ENCODE measurements around the gene RHOBTB3. TPM values are rescaled to one million over a fixed set of nuclear protein-coding genes. Genes with fewer than 3 reads are reported as not detected.

RHOBTB3 gene
- total RNA-seq, 1 donor: 23.3 TPM

GRCh38 chr5:95734906-95735305 is 3.8 kb downstream of the RHOBTB3 start:
- peaks cover 13% of the 10 kb centered on the region for H3K27me3 ChIP-seq (ENCODE audit: insufficient read depth, low read length)
- H3K4me1 ChIP-seq (ENCODE audit: insufficient read depth, low read length): peaks cover 21% of the 10 kb centered on the region
- no peak overlapping the region for H3K4me3 ChIP-seq (ENCODE audit: low read length)
- no peaks in the 10 kb centered on the region for H3K9me3 ChIP-seq (ENCODE audit: low read depth, low read length)

DNA sequence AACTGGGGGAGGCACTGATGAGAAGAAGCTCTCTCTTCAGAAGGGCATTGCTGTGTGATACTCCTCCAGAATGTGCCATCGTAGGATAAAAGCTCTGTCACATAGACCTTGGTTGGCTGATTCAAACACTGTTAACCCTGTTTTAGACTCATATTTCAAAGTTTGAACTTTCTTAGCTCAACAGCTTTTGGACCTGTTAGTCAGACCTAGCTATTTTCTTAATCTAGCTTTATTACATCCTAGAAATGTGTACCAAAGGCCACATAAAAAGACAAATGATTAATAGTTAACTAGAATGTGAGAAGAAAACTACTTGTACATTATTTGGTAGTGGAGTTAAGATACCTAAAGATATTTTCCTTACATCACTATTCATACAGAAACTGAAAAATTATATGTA is 4.3 kb downstream of the RHOBTB3 start:
- H3K27me3 ChIP-seq (ENCODE audit: insufficient read depth, low read length): peaks cover 13% of the 10 kb centered on the region
- H3K9me3 ChIP-seq (ENCODE audit: low read depth, low read length): no peaks in the 10 kb centered on the region
- H3K4me3 ChIP-seq (ENCODE audit: low read length): no peak overlapping the region
- H3K4me1 ChIP-seq (ENCODE audit: insufficient read depth, low read length): peaks cover 21% of the 10 kb centered on the region

DNA sequence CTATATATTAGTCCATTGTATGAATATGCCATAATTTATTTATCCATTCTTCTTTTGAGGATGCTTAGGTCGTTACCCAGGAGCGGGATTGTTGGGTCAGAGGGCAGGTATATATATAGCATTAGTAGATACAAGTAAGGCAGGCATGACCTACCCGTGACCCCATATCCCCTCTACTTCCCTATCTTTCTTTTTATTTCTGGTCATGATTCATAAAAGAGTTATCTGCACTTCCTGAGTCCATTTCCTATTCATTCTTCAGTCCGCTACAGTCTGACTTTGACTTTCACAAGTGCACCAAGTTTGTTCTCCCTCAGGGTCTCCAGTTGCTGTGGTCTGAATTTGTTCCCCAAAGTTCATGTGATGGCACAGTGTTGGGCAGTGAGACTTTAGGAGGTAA is 6.9 kb downstream of the RHOBTB3 start:
- no peaks in the 10 kb centered on the region for H3K9me3 ChIP-seq (ENCODE audit: low read depth, low read length)
- peaks cover 15% of the 10 kb centered on the region for H3K4me1 ChIP-seq (ENCODE audit: insufficient read depth, low read length)
- H3K27me3 ChIP-seq (ENCODE audit: insufficient read depth, low read length): peaks cover 4% of the 10 kb centered on the region
- H3K4me3 ChIP-seq (ENCODE audit: low read length): no peak overlapping the region

DNA sequence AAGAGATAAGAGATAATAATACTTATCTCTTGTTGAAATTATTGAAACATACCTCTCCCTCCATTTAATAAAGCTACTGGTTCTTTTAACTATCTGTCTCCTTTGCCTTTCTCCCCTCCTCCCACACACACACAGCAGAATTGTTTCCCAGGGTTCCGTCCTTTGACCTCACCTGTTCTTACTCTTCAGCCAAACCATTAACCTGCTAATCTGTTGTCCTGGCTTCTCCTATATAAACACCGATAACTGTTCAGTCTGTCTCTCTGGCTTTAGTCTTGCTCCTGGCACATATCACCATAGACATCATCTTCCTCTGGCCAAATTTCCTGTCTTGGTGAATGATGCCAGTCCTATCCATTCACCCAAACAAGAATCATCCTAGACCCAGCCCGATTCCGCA is 7.7 kb downstream of the RHOBTB3 start:
- Histone ChIP-seq H3K27me3 (ENCODE audit: insufficient read depth, low read length) (peaks cover 4% of the 10 kb centered on the region), H3K4me1 (ENCODE audit: insufficient read depth, low read length) (peaks cover 15% of the 10 kb centered on the region), H3K9me3 (ENCODE audit: low read depth, low read length) (no peaks in the 10 kb centered on the region), H3K4me3 (ENCODE audit: low read length) (no peak overlapping the region)

DNA sequence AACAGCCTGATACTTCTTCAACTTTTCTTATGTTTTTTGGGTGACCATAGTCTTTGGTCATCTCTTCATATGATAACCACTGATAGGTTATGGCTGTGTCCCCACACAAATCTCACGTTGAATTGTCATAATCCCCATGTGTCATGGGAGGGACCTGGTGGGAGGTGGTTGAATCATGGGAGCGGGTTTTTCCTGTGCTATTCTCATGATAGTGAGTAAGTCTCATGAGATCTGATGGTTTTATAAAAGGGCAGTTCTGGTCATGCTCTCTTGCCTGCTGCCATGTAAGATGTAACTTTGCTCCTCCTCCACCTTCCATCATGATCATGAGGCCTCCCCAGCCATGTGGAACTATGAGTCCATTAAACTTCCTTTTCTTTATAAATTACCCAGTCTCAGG is 8.7 kb downstream of the RHOBTB3 start:
- no peaks in the 10 kb centered on the region for H3K9me3 ChIP-seq (ENCODE audit: low read depth, low read length)
- peaks cover 15% of the 10 kb centered on the region for H3K4me1 ChIP-seq (ENCODE audit: insufficient read depth, low read length)
- peaks cover 3% of the 10 kb centered on the region for H3K27me3 ChIP-seq (ENCODE audit: insufficient read depth, low read length)
- H3K4me3 ChIP-seq (ENCODE audit: low read length): no peak overlapping the region

GRCh38 chr5:95741458-95741857 is 10.3 kb downstream of the RHOBTB3 start:
- Histone ChIP-seq H3K27me3 (ENCODE audit: insufficient read depth, low read length) (no peaks in the 10 kb centered on the region), H3K4me3 (ENCODE audit: low read length) (no peak overlapping the region), H3K9me3 (ENCODE audit: low read depth, low read length) (no peaks in the 10 kb centered on the region), H3K4me1 (ENCODE audit: insufficient read depth, low read length) (peaks cover 15% of the 10 kb centered on the region)

- H3K9me3 ChIP-seq (ENCODE audit: low read depth, low read length): no peaks in the 10 kb centered on the region
- H3K4me1 ChIP-seq (ENCODE audit: insufficient read depth, low read length): peaks cover 4% of the 10 kb centered on the region
- no peaks in the 10 kb centered on the region for H3K27me3 ChIP-seq (ENCODE audit: insufficient read depth, low read length)
These were observed 12.1 kb downstream of the RHOBTB3 start for GRCh38 chr5:95743232-95743631.

DNA sequence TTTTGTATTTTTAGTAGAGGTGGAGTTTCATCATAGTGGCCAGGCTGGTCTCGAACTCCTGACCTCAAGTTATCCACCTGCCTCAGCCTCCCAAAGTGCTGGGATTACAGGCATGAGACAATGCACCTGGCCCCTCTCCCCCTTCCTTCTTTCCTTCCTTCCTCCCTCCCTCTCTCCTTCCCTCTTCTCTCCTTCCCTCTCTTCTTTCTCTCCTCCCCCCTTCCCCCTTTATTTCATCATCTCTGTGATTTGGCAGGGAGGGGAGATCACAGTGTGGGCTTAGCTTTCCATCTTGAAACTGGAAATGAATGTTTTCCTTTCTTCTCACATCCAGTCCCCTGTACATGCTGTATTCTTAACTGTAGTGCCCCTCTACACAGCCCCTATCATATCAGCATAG is 12.7 kb downstream of the RHOBTB3 start:
- no peaks in the 10 kb centered on the region for H3K4me1 ChIP-seq (ENCODE audit: insufficient read depth, low read length)
- no peaks in the 10 kb centered on the region for H3K9me3 ChIP-seq (ENCODE audit: low read depth, low read length)
- H3K27me3 ChIP-seq (ENCODE audit: insufficient read depth, low read length): no peaks in the 10 kb centered on the region
- H3K4me3 ChIP-seq (ENCODE audit: low read length): no peak overlapping the region

More at GRCh38 chr5:95743232-95743631, 12.1 kb downstream of the RHOBTB3 start:
- no peak overlapping the region for H3K4me3 ChIP-seq (ENCODE audit: low read length)

GRCh38 chr5:95746194-95746593 is 15.1 kb downstream of the RHOBTB3 start:
- Histone ChIP-seq H3K4me1 (ENCODE audit: insufficient read depth, low read length) (no peaks in the 10 kb centered on the region), H3K27me3 (ENCODE audit: insufficient read depth, low read length) (no peaks in the 10 kb centered on the region), H3K9me3 (ENCODE audit: low read depth, low read length) (no peaks in the 10 kb centered on the region), H3K4me3 (ENCODE audit: low read length) (no peak overlapping the region)

DNA sequence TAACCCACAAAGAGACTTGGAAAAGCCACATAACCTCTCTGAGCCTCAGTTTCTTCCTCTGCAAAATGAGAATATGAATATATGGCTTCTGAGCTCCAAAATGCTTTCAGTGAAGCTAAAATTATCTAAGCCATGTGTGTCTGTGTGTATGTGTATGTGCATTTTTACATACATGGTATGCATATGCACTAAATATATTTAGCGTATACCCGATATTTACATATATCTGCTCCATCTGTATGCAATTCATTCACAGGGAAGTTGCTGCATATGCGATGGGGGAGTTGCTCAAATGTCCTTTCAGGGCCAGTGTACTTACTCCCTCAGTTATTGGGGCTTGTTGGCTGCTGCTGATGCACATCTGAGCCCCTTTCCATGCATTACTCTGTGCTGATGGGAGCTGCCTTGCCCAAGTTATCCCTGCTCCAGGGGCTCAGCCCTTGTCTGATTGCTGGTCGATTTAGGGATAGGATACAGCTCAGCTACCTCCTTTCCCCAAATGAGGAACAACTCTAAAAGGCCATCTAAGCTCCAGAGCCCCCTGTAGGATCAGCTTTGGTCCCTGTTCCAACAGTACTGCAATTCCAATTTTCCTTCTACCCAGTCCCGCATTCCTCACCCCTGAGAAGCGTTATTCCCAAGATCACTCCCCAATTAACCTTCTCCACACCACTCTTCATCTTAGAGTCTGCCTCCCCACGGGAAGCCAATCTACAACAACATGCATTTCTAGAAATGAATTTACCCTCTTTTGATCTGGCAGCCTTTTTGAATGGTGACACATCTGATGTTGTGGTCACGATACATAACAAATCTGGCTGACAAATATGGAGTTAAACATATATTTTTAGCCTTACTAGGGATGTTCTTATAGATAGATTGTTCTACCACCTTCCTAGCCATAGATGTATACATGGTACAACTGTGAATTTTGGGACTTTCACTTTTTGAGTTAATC is 15.9 kb downstream of the RHOBTB3 start:
- H3K4me1 ChIP-seq (ENCODE audit: insufficient read depth, low read length): no peaks in the 10 kb centered on the region
- no peaks in the 10 kb centered on the region for H3K9me3 ChIP-seq (ENCODE audit: low read depth, low read length)
- H3K27me3 ChIP-seq (ENCODE audit: insufficient read depth, low read length): no peaks in the 10 kb centered on the region
- H3K4me3 ChIP-seq (ENCODE audit: low read length): no peak overlapping the region

GRCh38 chr5:95748133-95748532 is 17.0 kb downstream of the RHOBTB3 start:
- H3K27me3 ChIP-seq (ENCODE audit: insufficient read depth, low read length): no peaks in the 10 kb centered on the region
- H3K4me1 ChIP-seq (ENCODE audit: insufficient read depth, low read length): no peaks in the 10 kb centered on the region
- H3K9me3 ChIP-seq (ENCODE audit: low read depth, low read length): no peaks in the 10 kb centered on the region

DNA sequence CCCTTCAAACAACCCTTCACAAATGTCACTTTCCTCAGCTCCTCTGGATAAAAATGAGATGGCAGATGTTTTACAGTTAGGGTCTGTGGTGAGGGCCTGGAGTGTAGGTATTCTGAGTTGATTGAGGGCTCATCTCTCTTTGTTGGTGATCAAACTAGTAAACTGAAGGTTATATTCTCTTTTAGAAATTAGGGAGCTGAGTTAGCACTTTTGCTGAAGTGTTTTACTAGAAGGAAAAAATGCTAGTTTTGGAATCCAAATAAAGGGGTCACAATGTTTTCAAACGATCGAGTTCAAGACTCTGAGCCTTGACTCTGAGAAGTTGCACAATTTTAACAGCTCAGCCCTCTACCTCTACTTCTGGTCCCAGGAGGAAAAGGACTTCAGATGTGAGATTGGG is 23.4 kb downstream of the RHOBTB3 start:
- Histone ChIP-seq H3K4me1 (ENCODE audit: insufficient read depth, low read length) (peaks cover 8% of the 10 kb centered on the region), H3K27me3 (ENCODE audit: insufficient read depth, low read length) (no peaks in the 10 kb centered on the region), H3K4me3 (ENCODE audit: low read length) (no peak overlapping the region), H3K9me3 (ENCODE audit: low read depth, low read length) (no peaks in the 10 kb centered on the region)

More at GRCh38 chr5:95748133-95748532, 17.0 kb downstream of the RHOBTB3 start:
- H3K4me3 ChIP-seq (ENCODE audit: low read length): no peak overlapping the region

GRCh38 chr5:95759005-95759404 is 27.9 kb downstream of the RHOBTB3 start:
- peaks cover 29% of the 10 kb centered on the region for H3K4me1 ChIP-seq (ENCODE audit: insufficient read depth, low read length)
- H3K27me3 ChIP-seq (ENCODE audit: insufficient read depth, low read length): no peaks in the 10 kb centered on the region
- H3K9me3 ChIP-seq (ENCODE audit: low read depth, low read length): no peaks in the 10 kb centered on the region
- no peak overlapping the region for H3K4me3 ChIP-seq (ENCODE audit: low read length)

GRCh38 chr5:95759634-95760033 is 28.5 kb downstream of the RHOBTB3 start:
- Histone ChIP-seq H3K4me3 (ENCODE audit: low read length) (no peak overlapping the region), H3K27me3 (ENCODE audit: insufficient read depth, low read length) (no peaks in the 10 kb centered on the region), H3K4me1 (ENCODE audit: insufficient read depth, low read length) (peaks cover 29% of the 10 kb centered on the region), H3K9me3 (ENCODE audit: low read depth, low read length) (no peaks in the 10 kb centered on the region)

GRCh38 chr5:95760273-95761191 is 29.4 kb downstream of the RHOBTB3 start:
- H3K27me3 ChIP-seq (ENCODE audit: insufficient read depth, low read length): no peaks in the 10 kb centered on the region
- H3K4me1 ChIP-seq (ENCODE audit: insufficient read depth, low read length): peaks cover 29% of the 10 kb centered on the region
- H3K9me3 ChIP-seq (ENCODE audit: low read depth, low read length): no peaks in the 10 kb centered on the region
- peak overlapping the region; percentile 2 for H3K4me3 ChIP-seq (ENCODE audit: low read length)

All from mononuclear cell (primary cell).